Adipocyte (in vitro differentiated cells): Measurements from ENCODE around the gene DGKB.

Experiments used
- DNase-seq: peaks from one replicate; pipeline ENCODE4 v3.0.0-alpha.2; 2015; ENCODE audit warnings: low read depth
- H3K27me3 ChIP-seq: replicated peaks from 2 replicates; pipeline ENCODE4 v1.7.0; 2013; ENCODE audit warnings: mild to moderate bottlenecking, low read length, moderate library complexity; ENCODE audit not compliant: control insufficient read depth, insufficient read depth
- H3K36me3 ChIP-seq: 2 replicates; pipeline ENCODE4 v1.7.0; 2013; ENCODE audit warnings: low read length, mild to moderate bottlenecking, moderate library complexity; ENCODE audit not compliant: control insufficient read depth, insufficient read depth, severe bottlenecking
- H3K4me1 ChIP-seq: 2 replicates; pipeline ENCODE4 v1.7.0; 2013; ENCODE audit warnings: mild to moderate bottlenecking, low read length, moderate library complexity; ENCODE audit not compliant: control insufficient read depth, insufficient read depth
- H3K4me3 ChIP-seq: 2 replicates; pipeline ENCODE4 v1.7.0; 2013; ENCODE audit warnings: mild to moderate bottlenecking, low read length, moderate library complexity
- H3K9ac ChIP-seq: 2 replicates; pipeline ENCODE4 v1.7.0; 2013; ENCODE audit warnings: mild to moderate bottlenecking, low read length, moderate library complexity
- H3K9me3 ChIP-seq: 2 replicates; pipeline ENCODE4 v1.7.0; 2013; ENCODE audit warnings: mild to moderate bottlenecking, low read length, moderate library complexity; ENCODE audit not compliant: control insufficient read depth

The DGKB gene

DNA sequence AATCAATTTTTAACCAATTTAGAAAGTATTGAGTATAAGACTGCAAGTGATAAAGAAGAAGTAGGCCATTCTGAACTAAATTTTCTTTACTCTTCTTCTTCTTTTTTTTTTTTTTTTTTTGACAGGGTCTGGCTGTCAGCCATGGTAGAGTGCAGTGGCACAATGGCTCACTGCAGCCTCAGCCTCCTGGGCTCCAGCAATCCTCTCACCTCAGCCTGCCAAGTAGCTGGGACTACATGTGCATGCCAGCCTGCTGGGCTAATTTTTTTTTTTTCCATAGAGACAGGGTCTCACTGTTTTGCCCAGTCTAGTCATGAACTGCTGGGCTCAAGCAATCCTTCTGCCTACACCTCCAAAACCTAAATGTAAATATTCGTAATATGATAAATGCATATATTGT lies 63.2 kb downstream of the DGKB start:
- peaks cover 42% of the 10 kb centered on the region for H3K4me1 ChIP-seq
- no peaks in the 10 kb centered on the region for H3K36me3 ChIP-seq
- H3K9me3 ChIP-seq: no peaks in the 10 kb centered on the region
- H3K27me3 ChIP-seq: no peaks in the 10 kb centered on the region
- no peak overlapping the region for H3K9ac ChIP-seq
- no peak for DNase-seq
- no peak overlapping the region for H3K4me3 ChIP-seq

DNA sequence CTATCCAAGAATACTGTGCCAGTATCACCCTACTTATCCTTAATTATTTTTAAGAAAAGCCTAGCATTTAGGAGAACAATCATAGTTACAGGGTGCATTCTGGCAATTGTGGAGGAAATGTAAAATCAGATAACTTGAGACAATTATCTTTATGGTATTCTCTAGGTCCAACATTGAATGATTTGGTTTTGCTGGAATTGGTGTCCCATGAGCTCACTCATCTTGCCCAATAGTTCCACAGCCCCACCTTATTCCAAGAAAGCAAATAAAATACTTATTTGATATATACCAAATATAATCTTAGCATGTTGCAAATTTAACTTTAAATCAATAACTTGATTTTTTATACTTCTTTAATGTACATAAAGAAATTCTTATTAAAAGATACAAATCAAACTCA lies 65.3 kb downstream of the DGKB start:
- Histone ChIP-seq H3K9me3 (no peaks in the 10 kb centered on the region), H3K27me3 (no peaks in the 10 kb centered on the region), H3K9ac (peak overlapping the region; percentile 56), H3K4me1 (peaks cover 45% of the 10 kb centered on the region), H3K4me3 (peak overlapping the region; percentile 64), H3K36me3 (no peaks in the 10 kb centered on the region)
- peak; percentile 50 for DNase-seq

DNA sequence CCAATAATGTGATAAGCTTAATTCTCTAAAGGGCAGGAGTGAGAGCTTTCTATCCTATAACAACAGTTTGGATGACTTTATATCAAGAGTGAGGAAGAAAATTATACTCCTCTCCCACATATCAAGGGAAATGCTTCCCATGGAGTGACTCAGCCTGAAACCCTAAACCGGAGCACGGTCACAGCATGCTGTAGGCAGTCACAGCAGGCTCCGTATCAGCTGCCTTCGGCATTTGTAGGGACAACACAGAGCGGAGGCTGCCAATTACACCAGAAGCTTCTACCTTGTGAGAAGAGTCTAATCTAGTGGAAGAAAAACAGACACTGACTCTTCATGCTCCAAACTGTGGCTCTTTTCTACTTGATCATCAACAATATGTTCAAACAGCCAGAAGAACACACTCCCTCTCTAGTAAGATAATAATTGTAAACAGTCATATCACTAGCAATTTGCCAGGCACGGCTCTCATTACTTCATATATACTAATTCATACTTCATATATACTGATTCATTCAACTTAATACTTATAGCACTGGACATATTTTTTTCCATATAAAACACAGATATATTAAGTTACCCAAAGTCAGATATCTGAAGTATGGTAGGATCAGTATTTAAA lies 65.9 kb downstream of the DGKB start:
- no peaks in the 10 kb centered on the region for H3K9me3 ChIP-seq
- peak; percentile 90 for DNase-seq
- no peaks in the 10 kb centered on the region for H3K36me3 ChIP-seq
- H3K4me1 ChIP-seq: peaks cover 40% of the 10 kb centered on the region
- H3K27me3 ChIP-seq: no peaks in the 10 kb centered on the region
- peak overlapping the region; percentile 64 for H3K4me3 ChIP-seq
- H3K9ac ChIP-seq: peak overlapping the region; percentile 56

DNA sequence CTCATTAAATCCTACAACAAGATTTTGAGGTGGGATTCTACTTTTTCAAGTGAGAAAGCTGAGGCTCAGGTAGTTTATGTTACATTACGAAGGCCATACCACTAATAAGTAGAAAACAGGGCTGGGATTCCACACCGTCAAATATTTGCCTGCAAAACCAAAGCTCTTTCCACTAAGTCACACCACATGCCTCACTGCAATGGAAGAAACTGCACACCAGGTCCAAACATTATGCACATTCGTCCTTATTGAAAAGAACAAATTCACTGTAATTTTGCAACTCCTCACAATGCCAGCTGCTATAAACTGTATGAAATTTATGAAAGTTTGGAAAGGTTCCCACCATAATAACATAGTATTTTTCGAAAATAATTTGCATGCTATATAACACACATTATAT lies 66.5 kb downstream of the DGKB start:
- Histone ChIP-seq H3K27me3 (no peaks in the 10 kb centered on the region), H3K4me3 (peak overlapping the region; percentile 64), H3K9me3 (no peaks in the 10 kb centered on the region), H3K4me1 (peaks cover 37% of the 10 kb centered on the region), H3K9ac (peak overlapping the region; percentile 56), H3K36me3 (no peaks in the 10 kb centered on the region)
- no peak for DNase-seq

DNA sequence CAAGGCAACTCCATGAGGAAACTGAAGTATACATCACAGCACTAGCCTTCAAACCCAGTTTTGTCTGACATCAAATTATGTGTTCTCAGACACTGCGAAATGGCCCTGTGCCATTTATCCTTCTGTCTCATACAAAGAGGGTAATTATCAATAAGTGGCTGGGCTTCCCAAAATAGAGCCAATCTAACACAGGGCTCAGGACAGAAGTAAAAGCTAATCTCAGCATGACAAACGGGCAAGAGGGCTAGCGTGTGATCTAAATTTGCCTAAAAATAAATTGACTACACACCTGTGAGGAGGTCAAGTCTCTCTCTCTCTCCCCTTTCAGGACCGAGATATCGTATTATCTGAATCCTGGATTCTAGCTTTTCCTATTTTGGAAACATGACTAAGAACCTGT lies 67.2 kb downstream of the DGKB start:
- no peak overlapping the region for H3K4me3 ChIP-seq
- no peaks in the 10 kb centered on the region for H3K36me3 ChIP-seq
- H3K4me1 ChIP-seq: peaks cover 37% of the 10 kb centered on the region
- H3K27me3 ChIP-seq: no peaks in the 10 kb centered on the region
- no peak for DNase-seq
- H3K9ac ChIP-seq: peak overlapping the region; percentile 7
- H3K9me3 ChIP-seq: no peaks in the 10 kb centered on the region

DNA sequence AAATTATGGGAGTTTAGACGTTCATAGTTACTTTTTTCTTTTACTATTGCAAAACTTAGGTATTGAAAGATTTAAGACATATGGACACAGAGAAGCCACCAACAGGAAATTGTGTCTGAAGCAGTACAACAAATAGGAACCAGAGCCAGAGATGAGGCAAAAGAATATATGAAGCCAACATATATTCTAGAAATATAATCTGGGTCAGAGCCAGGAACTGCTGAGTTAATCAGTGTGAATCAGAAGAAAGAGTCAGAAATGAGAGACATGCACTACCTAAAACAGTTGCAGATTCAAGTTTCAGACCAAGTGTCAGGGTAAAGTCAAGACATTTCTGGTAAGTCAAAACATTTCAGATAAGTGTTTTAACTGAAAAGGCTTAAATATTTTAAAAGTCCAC lies 67.7 kb downstream of the DGKB start:
- Histone ChIP-seq H3K27me3 (no peaks in the 10 kb centered on the region), H3K4me1 (peaks cover 37% of the 10 kb centered on the region), H3K36me3 (no peaks in the 10 kb centered on the region), H3K9me3 (no peaks in the 10 kb centered on the region), H3K9ac (peak overlapping the region; percentile 7), H3K4me3 (peak overlapping the region; percentile 2)
- peak; percentile 69 for DNase-seq

DNA sequence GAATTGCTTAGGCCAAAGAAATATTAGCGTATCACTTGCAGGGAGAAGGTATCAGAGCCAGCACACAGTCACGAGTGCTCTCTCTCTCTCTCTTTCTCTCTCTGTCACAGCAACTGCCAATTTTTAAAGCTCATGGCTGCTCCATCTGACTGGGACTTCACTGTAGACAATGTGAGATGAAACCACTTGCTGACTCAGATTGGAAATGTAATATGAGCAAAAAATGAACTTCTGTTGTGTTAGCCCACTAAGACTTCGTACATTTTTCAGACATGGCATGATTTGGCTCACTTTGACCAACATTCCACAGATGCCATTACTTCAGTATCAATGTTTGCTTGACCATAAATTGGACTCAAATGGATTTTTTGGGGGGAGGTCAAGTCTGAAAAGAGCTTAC lies 68.1 kb downstream of the DGKB start:
- Histone ChIP-seq H3K9me3 (no peaks in the 10 kb centered on the region), H3K27me3 (no peaks in the 10 kb centered on the region), H3K4me1 (peaks cover 36% of the 10 kb centered on the region), H3K36me3 (no peaks in the 10 kb centered on the region), H3K9ac (peak overlapping the region; percentile 7), H3K4me3 (peak overlapping the region; percentile 48)
- peak; percentile 63 for DNase-seq

DNA sequence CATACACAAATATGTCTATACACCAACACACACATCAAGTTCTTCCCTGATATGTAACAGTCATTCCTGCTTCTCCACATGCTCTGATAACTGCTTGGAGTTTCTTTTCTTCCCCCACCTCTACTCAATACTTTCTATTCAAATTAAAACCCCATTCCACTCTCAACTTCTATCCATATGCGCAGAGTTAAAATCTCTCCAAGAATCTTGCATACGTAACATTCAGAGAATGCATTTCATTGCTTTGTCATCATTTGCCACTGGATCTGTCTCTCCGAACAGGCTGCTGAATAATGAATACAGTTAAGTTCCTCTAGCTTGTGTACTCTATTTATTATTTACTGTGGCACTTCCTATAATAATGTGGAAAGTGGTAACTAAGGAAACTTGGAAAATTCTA lies 68.8 kb downstream of the DGKB start:
- Histone ChIP-seq H3K9me3 (no peaks in the 10 kb centered on the region), H3K4me1 (peaks cover 34% of the 10 kb centered on the region), H3K27me3 (no peaks in the 10 kb centered on the region), H3K36me3 (no peaks in the 10 kb centered on the region), H3K4me3 (no peak overlapping the region), H3K9ac (no peak overlapping the region)
- peak; percentile 30 for DNase-seq

DNA sequence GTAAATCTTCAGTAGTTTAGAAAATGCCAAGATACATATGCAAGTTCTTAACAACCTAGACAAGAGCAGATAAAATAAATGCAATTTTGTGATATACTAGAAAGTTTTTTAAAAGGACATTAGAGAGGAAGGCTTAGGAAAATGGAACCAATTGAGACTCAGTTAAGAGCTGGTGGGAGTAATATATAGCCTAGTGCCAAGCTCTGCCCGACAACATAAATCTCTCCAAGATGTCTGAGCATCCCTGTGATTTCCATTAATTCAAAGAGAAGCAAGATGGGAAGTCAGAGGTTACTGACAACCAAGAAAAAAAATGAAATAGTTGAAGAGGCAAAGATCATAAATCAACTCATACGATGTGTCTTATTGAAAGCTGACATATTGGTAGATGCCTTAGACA lies 74.5 kb downstream of the DGKB start:
- no peaks in the 10 kb centered on the region for H3K4me1 ChIP-seq
- no peaks in the 10 kb centered on the region for H3K9me3 ChIP-seq
- no peak overlapping the region for H3K9ac ChIP-seq
- H3K4me3 ChIP-seq: no peak overlapping the region
- no peak for DNase-seq
- H3K36me3 ChIP-seq: no peaks in the 10 kb centered on the region
- no peaks in the 10 kb centered on the region for H3K27me3 ChIP-seq

DNA sequence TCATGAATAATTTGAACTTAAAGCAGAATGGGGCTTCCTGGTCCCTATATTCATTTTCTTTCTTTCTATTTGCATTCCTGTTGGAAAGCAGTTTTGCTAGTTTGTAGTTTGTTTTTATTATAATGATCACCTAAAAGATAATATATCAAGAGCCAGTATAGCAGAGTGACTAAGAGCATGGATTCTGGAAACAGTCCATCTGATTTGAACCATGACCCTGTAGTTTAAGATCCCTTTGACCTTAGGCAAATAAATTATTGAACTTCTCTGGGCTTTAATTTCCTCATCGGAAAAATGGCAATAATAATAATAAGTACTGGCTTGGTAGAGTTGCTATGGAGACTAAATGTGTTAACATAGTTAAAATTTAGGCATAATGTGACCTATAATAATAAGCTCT lies 76.1 kb downstream of the DGKB start:
- Histone ChIP-seq H3K9ac (no peak overlapping the region), H3K9me3 (no peaks in the 10 kb centered on the region), H3K36me3 (no peaks in the 10 kb centered on the region), H3K27me3 (no peaks in the 10 kb centered on the region), H3K4me1 (peaks cover 6% of the 10 kb centered on the region), H3K4me3 (no peak overlapping the region)
- DNase-seq: no peak

DNA sequence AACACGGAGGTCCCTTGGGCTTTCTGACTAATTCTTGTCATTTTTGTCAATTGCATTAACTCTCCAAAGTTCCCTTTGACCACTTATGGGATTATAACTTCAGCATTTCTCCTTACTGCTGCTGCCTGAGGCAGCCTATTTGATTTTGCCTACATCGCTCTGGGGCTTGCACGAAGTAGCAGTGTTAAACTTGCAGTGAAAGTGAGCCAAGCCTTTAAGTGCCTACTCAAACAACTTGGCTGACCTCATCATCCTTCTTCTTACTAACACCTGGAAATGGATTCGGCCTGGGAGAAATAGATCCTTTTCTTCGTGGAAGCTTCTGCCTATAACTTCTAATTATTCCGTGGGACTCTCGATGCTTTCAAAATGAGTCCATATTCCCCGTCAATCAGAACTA lies 76.6 kb downstream of the DGKB start:
- H3K9ac ChIP-seq: no peak overlapping the region
- H3K9me3 ChIP-seq: no peaks in the 10 kb centered on the region
- no peak for DNase-seq
- H3K4me3 ChIP-seq: no peak overlapping the region
- peaks cover 7% of the 10 kb centered on the region for H3K4me1 ChIP-seq
- H3K36me3 ChIP-seq: no peaks in the 10 kb centered on the region
- no peaks in the 10 kb centered on the region for H3K27me3 ChIP-seq

DNA sequence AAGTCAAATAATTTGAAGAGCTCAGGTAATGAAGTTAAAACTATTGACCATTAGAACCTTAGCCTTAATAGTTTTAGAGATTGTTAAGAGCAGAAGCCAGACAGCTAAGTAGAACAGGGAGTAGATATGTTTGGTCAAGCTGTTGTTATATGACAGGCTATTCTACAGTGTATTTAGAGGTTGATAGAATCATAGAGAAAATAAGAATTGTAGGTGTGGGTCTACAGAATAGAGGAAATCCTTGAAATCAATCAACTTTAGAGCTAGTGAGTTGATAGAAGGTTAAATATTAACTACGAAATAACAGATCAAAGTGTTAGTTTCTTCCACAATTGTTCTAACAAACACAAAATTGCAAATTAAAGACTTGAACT lies 80.1 kb downstream of the DGKB start:
- Histone ChIP-seq H3K4me3 (no peak overlapping the region), H3K27me3 (no peaks in the 10 kb centered on the region), H3K9me3 (no peaks in the 10 kb centered on the region), H3K4me1 (peaks cover 7% of the 10 kb centered on the region), H3K36me3 (no peaks in the 10 kb centered on the region), H3K9ac (no peak overlapping the region)
- DNase-seq: no peak
